Stimulated activated memory B cell treated with anti-CD40 and anti-IgM and Interleukin-4, amounts not matched to agents 10 μg/mL and 1 μg/mL and 100 μg/mL, for 72 hours (primary cell): Measurements from ENCODE around the gene FZD2.
A peak's percentile ranks its signal among the peaks of the same experiment; 100 is the strongest.
"Not testable (repeated sequence)": the region's sequence is repeated elsewhere in the genome, so short reads cannot be mapped to it uniquely, and the experiment has no call there.

Source experiments
- ATAC-seq: fragments of 150-1000 bp; cut with Tn5 transposase; 2 replicates; pipeline ENCODE4 v1.10.0; 2021
- H3K27ac Mint-ChIP-seq: one replicate; pipeline ENCODE4 v1.8.0; 2022; ENCODE audit warnings: mild to moderate bottlenecking, mixed read lengths
- H3K27me3 Mint-ChIP-seq: one replicate; pipeline ENCODE4 v1.8.0; 2022; ENCODE audit warnings: mixed read lengths
- H3K36me3 Mint-ChIP-seq: one replicate; pipeline ENCODE4 v1.8.0; 2022; ENCODE audit warnings: mixed read lengths
- H3K4me1 Mint-ChIP-seq: one replicate; pipeline ENCODE4 v1.8.0; 2022; ENCODE audit warnings: mixed read lengths
- H3K4me3 Mint-ChIP-seq: one replicate; pipeline ENCODE4 v1.8.0; 2022; ENCODE audit warnings: mild to moderate bottlenecking, moderate library complexity, mixed read lengths
- H3K9me3 Mint-ChIP-seq: one replicate; pipeline ENCODE4 v1.8.0; 2022; ENCODE audit warnings: mixed read lengths

FZD2 gene

GRCh38 chr17:44558334-44558709 is 1.0 kb downstream of the FZD2 start:
- Mint-ChIP-seq H3K4me1 (peaks cover 35% of the 10 kb centered on the region), H3K27me3 (peaks cover 64% of the 10 kb centered on the region), H3K9me3 (no peaks in the 10 kb centered on the region), H3K36me3 (no peaks in the 10 kb centered on the region), H3K4me3 (peak overlapping the region; percentile 85), H3K27ac (no peak overlapping the region)
- ATAC-seq: no peak

DNA sequence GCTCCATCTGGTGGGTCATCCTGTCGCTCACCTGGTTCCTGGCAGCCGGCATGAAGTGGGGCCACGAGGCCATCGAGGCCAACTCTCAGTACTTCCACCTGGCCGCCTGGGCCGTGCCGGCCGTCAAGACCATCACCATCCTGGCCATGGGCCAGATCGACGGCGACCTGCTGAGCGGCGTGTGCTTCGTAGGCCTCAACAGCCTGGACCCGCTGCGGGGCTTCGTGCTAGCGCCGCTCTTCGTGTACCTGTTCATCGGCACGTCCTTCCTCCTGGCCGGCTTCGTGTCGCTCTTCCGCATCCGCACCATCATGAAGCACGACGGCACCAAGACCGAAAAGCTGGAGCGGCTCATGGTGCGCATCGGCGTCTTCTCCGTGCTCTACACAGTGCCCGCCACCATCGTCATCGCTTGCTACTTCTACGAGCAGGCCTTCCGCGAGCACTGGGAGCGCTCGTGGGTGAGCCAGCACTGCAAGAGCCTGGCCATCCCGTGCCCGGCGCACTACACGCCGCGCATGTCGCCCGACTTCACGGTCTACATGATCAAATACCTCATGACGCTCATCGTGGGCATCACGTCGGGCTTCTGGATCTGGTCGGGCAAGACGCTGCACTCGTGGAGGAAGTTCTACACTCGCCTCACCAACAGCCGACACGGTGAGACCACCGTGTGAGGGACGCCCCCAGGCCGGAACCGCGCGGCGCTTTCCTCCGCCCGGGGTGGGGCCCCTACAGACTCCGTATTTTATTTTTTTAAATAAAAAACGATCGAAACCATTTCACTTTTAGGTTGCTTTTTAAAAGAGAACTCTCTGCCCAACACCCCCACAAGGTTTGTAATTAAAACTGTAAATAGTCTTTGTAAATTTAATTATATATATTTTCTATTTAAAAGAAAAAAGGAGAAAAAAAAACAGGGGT is 1.7 kb downstream of the FZD2 start:
- H3K4me3 Mint-ChIP-seq: peak overlapping the region; percentile 85
- H3K4me1 Mint-ChIP-seq: peaks cover 35% of the 10 kb centered on the region
- H3K27ac Mint-ChIP-seq: no peak overlapping the region
- ATAC-seq: no peak
- H3K27me3 Mint-ChIP-seq: peaks cover 71% of the 10 kb centered on the region
- no peaks in the 10 kb centered on the region for H3K9me3 Mint-ChIP-seq
- no peaks in the 10 kb centered on the region for H3K36me3 Mint-ChIP-seq

DNA sequence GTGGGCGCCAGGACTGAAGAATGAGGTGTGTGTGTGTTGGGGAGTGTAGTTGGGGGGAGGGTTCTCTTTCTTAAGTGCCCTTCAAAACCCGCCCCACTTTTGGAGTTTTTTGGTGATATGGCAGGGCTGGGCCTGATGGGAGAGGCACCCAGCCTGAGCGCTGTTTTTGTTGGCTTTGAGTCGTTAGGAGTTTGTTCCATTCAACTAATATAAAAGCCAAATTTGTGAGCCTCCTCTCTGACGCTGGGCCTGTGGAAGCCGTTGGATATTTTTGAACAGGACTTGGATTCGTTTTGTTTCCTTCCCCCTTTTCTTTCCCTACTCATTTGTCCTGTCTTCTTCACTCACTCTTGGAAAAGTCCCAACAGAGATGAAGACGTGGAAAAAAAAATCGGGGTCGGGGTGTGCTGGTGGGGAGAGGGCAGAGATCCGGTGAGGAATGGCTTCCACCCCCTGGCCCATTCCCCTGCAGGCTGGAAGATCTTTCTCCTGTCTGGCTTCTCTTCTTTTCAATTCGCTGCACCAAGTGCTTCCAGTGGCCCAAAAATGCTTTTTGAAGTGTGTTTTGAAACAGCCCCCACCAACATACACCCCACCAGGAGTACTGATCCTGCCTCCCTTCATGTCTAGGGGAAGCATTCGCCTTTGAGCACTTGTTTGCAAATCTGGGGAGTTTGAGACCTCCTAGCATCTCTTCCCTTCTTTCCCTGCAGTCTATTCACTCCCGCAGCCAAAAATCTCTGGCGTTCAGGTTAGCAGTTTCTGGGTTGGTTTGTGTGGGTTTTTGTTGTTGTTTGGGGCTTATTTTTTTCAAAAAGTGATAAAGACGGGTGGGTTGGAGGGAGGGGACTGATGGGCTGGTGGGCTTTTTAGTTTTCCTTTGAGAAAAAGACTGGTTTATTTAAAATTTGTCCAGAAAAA is 2.6 kb downstream of the FZD2 start:
- Mint-ChIP-seq H3K36me3 (no peaks in the 10 kb centered on the region), H3K27ac (no peak overlapping the region), H3K4me3 (no peak overlapping the region), H3K27me3 (peaks cover 80% of the 10 kb centered on the region), H3K4me1 (peaks cover 35% of the 10 kb centered on the region), H3K9me3 (no peaks in the 10 kb centered on the region)
- ATAC-seq: no peak

- no peak overlapping the region for H3K27ac Mint-ChIP-seq
- H3K27me3 Mint-ChIP-seq: peaks cover 93% of the 10 kb centered on the region
- no peak for ATAC-seq
- no peak overlapping the region for H3K4me3 Mint-ChIP-seq
- peaks cover 29% of the 10 kb centered on the region for H3K4me1 Mint-ChIP-seq
- peaks cover 5% of the 10 kb centered on the region for H3K9me3 Mint-ChIP-seq
- peaks cover 5% of the 10 kb centered on the region for H3K36me3 Mint-ChIP-seq
Observed at GRCh38 chr17:44561237-44561623, 3.9 kb downstream of the FZD2 start.

GRCh38 chr17:44564429-44564828 is 7.1 kb downstream of the FZD2 start:
- Mint-ChIP-seq H3K4me1 (no peaks in the 10 kb centered on the region), H3K27me3 (peaks cover 65% of the 10 kb centered on the region), H3K27ac (no peak overlapping the region), H3K36me3 (peaks cover 5% of the 10 kb centered on the region), H3K4me3 (no peak overlapping the region), H3K9me3 (peaks cover 5% of the 10 kb centered on the region)
- ATAC-seq: no peak

GRCh38 chr17:44565866-44566443 is 8.7 kb downstream of the FZD2 start:
- Mint-ChIP-seq H3K27ac (no peak overlapping the region), H3K36me3 (peaks cover 5% of the 10 kb centered on the region), H3K9me3 (peaks cover 5% of the 10 kb centered on the region), H3K27me3 (peaks cover 52% of the 10 kb centered on the region), H3K4me3 (no peak overlapping the region), H3K4me1 (no peaks in the 10 kb centered on the region)
- no peak for ATAC-seq

DNA sequence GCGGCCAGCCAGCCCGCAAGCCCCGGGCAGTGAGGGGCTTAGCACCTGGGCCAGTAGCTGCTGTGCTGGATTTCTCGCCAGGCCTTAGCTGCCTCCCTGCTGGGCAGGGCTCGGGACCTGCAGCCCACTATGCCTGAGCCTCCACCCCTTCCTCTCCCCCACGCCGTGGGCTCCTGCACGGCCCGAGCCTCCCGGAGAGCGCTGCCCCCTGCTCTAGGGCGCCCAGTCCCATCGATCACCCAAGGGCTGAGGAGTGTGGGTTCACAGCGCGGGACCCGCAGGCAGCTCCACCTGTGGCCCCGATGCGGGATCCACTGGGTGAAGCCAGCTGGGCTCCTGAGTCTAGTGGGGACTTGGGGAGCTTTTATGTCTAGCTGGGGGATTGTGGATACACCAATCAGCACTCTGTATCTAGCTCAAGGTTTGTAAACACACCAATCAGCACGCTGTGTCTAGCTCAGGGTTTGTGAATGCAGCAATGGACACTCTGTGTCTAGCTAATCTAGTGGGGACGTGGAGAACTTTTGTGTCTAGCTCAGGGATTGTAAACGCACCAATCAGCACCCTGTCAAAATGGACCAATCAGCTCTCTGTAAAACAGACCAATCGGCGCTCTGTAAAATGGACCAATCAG is 11.1 kb downstream of the FZD2 start:
- not testable (repeated sequence) for H3K4me3 Mint-ChIP-seq, H3K36me3 Mint-ChIP-seq, H3K4me1 Mint-ChIP-seq, H3K9me3 Mint-ChIP-seq, H3K27ac Mint-ChIP-seq, ATAC-seq
- H3K27me3 Mint-ChIP-seq: peaks cover 31% of the 10 kb centered on the region

DNA sequence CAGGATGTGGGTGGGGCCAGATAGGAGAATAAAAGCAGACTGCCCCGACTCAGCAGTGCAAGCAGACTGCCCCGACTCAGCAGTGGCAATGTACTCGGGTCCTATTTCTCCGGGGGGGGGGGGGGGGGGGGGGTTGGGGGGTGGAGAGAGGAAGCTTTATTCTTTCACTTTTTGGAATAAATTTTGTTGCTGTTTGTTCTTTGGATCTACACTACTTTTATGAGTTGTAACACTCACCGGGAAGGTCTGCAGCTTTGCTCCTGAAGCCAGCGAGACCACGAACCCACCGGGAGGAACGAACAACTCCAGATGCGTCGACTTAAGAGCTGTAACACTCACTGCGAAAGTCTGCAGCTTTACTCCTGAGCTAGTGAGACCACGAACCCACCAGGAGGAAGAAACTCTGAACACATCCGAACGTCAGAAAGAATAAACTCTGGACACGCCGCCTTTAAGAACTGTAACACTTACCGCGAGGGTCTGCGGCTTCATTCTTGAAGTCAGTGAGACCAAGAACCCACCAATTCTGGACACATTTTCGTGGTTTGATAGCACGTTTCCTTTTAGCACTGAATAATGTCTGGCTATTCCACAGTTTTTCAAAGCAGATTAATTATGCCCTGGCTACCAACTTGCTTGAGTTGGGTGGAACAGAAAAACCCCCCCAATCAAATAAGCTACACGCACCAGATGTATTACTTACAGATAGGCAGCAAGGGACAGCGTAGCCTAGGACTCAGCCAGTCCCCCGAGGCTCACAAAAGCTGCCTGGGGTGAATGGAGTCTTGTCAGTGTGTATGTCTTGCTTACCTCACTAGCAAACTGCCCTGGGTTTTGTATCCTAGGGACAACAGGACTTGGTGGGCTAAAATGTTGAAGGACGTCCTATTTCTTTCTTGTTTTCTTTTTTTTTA is 11.9 kb downstream of the FZD2 start:
- Mint-ChIP-seq H3K27me3 (peaks cover 31% of the 10 kb centered on the region), H3K4me3 (no peak overlapping the region), H3K4me1 (no peaks in the 10 kb centered on the region), H3K9me3 (peaks cover 5% of the 10 kb centered on the region), H3K36me3 (peaks cover 5% of the 10 kb centered on the region), H3K27ac (no peak overlapping the region)
- ATAC-seq: peak; percentile 59

DNA sequence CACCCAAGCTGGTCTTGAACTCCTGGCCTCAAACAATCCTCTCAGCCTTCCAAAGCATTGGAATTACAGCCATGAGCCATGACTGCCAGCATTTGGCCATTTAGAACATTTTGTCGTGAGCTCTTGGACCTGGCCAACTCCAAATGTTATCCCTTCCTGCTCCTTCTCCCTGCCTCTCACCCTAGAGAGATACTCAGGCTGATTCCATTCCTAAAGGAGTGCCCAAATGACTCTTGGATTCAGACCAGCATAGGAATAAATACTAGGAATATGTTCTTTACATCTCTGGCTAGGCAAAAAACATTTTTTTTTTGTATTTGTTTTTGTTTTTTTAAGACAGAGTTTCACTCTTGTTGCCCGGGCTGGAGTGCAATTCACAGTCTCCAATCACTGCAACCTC is 15.5 kb downstream of the FZD2 start:
- ATAC-seq: no peak
- H3K36me3 Mint-ChIP-seq: no peaks in the 10 kb centered on the region
- H3K4me1 Mint-ChIP-seq: no peaks in the 10 kb centered on the region
- no peaks in the 10 kb centered on the region for H3K9me3 Mint-ChIP-seq
- no peak overlapping the region for H3K27ac Mint-ChIP-seq
- H3K27me3 Mint-ChIP-seq: peaks cover 26% of the 10 kb centered on the region
- H3K4me3 Mint-ChIP-seq: no peak overlapping the region

DNA sequence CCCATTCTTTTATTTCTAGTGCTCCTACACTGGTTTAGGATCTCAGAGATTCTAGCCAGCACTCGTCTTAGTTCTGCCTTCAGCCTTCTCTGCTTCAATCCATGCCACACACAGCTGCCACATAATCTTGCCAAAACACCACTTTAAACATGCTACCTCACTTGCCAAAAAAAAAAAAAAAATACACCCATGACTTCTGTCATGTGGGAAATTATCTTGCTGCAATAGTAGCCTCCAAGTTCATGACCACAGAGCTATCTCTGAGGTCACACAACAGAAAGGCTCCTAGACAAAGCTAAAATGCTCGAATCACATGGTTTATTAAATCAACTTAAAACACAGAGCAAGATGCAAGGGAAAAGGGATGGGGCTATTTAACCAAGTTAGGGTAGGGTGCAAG is 18.1 kb downstream of the FZD2 start:
- no peak for ATAC-seq
- no peaks in the 10 kb centered on the region for H3K4me1 Mint-ChIP-seq
- H3K27ac Mint-ChIP-seq: no peak overlapping the region
- no peak overlapping the region for H3K4me3 Mint-ChIP-seq
- H3K9me3 Mint-ChIP-seq: no peaks in the 10 kb centered on the region
- H3K36me3 Mint-ChIP-seq: no peaks in the 10 kb centered on the region
- H3K27me3 Mint-ChIP-seq: peaks cover 41% of the 10 kb centered on the region

DNA sequence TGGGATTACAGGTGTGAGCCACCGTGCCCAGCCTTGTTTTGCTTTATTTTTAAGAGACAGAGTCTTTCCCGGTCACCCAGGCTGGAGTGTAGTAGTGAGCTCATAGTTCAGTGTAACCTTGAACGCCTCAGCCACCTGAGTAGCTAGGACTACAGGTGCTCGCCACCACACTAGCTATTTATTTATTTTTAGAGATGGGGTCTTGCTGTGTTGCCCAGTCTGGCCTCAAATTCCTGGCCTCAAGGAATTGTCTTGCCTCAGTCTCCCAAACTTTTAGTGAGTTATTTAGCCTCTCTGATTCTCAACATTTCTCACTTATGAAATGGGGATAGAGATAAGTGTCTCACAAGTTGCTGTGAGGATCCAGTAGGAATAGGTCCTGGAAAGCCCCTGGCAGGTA is 21.7 kb downstream of the FZD2 start:
- no peaks in the 10 kb centered on the region for H3K9me3 Mint-ChIP-seq
- no peak for ATAC-seq
- H3K4me3 Mint-ChIP-seq: no peak overlapping the region
- no peak overlapping the region for H3K27ac Mint-ChIP-seq
- H3K36me3 Mint-ChIP-seq: no peaks in the 10 kb centered on the region
- no peaks in the 10 kb centered on the region for H3K4me1 Mint-ChIP-seq
- peaks cover 57% of the 10 kb centered on the region for H3K27me3 Mint-ChIP-seq

GRCh38 chr17:44581868-44582267 is 24.6 kb downstream of the FZD2 start:
- Mint-ChIP-seq H3K27me3 (peaks cover 39% of the 10 kb centered on the region), H3K27ac (no peak overlapping the region), H3K4me1 (no peaks in the 10 kb centered on the region), H3K36me3 (no peaks in the 10 kb centered on the region), H3K9me3 (no peaks in the 10 kb centered on the region), H3K4me3 (no peak overlapping the region)
- ATAC-seq: peak; percentile 36

DNA sequence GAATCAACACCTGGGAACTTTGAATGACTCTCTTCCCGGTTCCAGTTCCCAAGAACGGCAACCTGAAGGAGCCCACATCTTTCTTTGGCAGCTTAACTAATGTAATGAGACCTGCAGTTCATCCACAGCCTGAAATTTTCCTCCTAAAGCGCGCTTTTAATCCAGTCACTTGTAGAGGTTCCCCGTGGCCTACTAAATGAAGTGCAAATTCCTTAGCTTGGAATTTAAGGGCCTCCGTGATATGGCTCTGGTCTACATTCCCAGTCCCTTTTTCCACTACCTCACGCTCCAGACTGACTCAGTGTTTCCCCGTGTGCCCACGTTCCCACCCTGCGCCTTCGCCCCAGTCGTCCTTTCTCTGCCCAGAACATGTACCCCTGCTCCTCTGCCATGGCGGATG is 27.2 kb downstream of the FZD2 start:
- Mint-ChIP-seq H3K9me3 (no peaks in the 10 kb centered on the region), H3K4me1 (no peaks in the 10 kb centered on the region), H3K36me3 (no peaks in the 10 kb centered on the region), H3K4me3 (no peak overlapping the region), H3K27me3 (peaks cover 34% of the 10 kb centered on the region), H3K27ac (no peak overlapping the region)
- ATAC-seq: no peak

- Mint-ChIP-seq H3K9me3 (no peaks in the 10 kb centered on the region), H3K27ac (no peak overlapping the region), H3K36me3 (no peaks in the 10 kb centered on the region), H3K4me1 (no peaks in the 10 kb centered on the region), H3K4me3 (no peak overlapping the region), H3K27me3 (peaks cover 25% of the 10 kb centered on the region)
- no peak for ATAC-seq
Observed at GRCh38 chr17:44585315-44585714, 28.0 kb downstream of the FZD2 start.
